Effector CD4-positive, alpha-beta T cell (primary cell): ENCODE data around the gene PDXK.

Source experiments
- DNase-seq: peaks from one replicate; pipeline ENCODE4 v3.0.0-alpha.2; 2020

The PDXK gene

GRCh38 chr21:43726686-43727518 lies 8.0 kb downstream of the PDXK start:
- no peak for DNase-seq

DNA sequence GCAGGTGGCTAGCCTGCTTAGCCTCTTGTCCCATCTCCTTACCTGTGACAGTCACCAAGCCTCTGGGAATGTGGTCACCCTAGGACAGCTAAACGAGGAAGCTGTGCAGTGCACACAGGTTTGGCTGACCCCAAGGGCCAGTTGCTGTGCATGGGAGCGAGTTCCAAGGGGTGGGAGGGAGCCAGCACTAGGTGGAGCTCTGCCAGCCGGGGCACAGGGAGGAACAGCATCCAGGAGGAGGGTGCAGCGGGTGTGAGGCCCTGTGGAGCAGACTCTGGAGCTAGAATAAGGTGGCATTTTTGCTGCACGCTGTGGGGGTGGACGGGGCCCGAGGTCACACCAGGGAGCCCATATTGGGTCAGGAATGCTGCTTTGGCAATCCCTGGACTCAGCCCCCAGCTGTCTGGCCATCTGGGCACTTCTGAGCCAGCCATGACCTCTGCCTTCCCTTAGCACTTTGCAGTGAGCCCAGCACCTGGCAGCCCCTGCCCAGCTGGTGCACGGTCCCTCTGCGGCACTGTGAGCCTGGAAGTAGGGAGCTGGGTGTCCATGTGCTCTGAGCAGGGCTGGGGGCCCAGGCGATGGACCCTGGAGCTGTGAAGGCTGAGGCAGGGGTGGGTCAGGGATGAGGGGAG lies 8.7 kb downstream of the PDXK start:
- DNase-seq: no peak

- DNase-seq: no peak
Measured at GRCh38 chr21:43728154-43728466, 9.2 kb downstream of the PDXK start.

- peak; percentile 86 for DNase-seq
Measured at GRCh38 chr21:43728467-43729390, 9.8 kb downstream of the PDXK start.

DNA sequence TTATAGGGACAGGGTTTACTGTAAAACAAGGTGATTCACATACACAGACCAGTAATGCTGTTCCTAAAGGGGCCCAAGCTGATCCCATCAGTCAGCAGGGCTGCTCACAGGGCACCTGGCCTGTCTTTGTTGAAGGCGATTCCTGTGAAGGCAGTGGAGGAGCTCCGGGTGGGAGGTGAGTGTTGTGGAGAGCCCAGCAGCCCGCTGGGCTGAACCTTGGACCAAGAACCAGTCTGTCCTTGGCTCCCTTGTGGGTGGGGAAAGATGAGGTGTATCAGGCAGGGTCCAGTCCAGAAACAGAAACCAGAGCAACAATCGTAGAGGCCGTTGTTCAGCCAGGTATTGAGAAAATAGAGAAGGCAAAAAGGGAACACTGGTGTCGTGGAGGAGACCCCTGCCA lies 12.5 kb downstream of the PDXK start:
- no peak for DNase-seq

DNA sequence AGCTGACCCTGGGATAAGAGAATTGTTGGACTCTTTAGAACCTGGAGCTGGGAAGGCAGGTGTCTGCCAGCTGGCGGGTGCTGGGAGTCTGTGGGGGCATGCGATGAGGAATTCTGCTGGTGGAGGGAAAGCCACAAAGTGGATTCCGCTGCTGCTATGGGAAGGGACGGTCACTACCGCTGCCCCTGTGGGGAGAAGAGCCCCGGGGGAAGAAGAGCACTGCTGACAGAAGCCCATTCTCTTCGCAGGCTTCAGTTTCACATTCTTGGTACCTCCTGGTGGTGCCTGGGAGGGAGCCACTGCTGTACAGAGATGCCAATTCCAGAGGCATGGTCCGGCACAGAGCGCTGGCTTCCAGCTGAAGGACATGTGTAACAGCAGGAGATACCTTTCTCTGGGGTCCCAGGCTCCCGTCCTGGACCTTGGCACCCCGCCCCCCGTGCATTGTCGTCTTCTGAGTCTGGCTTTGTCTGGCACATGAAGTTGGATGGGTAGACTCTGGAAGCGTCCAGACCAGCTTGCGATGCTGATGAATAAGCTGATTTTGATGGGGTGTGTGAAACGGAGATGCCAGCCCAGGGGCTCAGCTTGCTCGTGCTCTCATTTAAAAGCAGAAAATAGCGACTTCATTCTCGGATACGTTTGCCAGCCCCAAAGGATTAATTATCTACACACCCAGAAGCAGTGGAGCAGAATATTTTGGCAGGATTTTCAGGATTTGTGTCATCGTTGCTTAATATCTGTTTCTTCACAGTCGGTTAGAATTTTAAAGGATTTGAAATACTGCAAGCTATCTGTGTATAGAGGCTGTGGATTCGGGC lies 13.2 kb downstream of the PDXK start:
- no peak for DNase-seq

DNA sequence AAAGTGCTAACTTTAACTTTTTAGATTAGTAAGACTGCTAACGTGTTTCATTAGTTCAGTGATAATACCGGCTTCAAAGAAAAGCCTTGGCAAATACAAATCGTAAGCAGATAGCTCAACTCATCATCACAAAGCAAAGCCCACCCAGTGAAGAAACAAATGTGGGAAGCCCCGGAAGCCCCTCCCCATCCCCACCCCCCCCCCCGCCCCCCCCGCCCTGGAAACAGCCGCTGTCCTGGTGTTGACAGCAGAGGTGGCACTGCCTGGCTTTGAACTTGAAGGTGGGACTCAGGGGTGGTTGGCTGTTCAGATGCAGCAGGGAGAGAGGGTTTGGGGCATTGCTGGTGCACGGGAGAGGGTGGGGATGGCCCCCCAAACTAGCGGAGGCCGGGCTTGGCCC lies 14.1 kb downstream of the PDXK start:
- DNase-seq: peak; percentile 30

DNA sequence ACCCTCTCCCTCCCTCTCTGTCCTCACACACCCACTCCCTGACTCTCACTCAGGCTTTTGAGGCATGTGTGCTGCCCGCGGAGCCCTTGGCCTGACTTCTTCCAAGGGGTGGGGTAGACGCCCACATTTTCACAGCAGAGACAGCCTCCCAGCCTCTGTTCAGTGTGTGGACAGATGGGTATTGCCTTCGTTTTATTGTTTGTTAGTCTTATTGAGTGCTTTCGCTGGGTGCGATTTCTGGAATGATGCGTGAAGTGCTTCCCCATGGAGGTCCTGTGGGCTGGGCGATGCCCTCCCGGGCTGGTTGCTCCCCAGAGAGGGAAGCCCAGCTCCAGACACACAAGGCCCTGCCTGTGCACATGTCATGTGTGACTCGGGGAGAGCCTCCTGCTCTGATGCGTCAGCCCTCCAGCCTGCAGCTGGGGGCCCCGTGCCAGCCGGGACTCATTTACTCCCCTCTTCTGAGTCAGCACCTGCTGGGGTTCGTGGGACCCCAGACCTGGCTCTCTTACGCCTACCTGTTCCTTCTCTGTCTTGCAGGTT lies 14.7 kb downstream of the PDXK start:
- peak; percentile 45 for DNase-seq

GRCh38 chr21:43734131-43734927 lies 15.4 kb downstream of the PDXK start:
- no peak for DNase-seq

DNA sequence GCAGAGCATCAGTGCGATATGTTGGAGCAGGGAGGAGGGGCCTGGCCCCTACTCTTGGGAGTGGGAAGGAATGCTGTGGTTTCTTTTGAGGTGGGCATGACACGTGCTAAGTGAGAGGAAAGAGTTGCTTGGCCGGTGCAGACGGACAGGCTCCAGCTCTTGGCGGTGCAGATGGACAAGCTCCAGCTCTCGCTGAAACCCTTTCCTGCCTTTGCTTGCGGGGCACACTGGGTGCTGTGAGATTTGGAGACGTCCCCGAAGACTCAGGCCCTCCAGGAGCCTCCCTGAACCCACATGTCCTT lies 15.9 kb downstream of the PDXK start:
- DNase-seq: no peak

- no peak for DNase-seq
Measured at GRCh38 chr21:43735236-43736091, 16.5 kb downstream of the PDXK start.

DNA sequence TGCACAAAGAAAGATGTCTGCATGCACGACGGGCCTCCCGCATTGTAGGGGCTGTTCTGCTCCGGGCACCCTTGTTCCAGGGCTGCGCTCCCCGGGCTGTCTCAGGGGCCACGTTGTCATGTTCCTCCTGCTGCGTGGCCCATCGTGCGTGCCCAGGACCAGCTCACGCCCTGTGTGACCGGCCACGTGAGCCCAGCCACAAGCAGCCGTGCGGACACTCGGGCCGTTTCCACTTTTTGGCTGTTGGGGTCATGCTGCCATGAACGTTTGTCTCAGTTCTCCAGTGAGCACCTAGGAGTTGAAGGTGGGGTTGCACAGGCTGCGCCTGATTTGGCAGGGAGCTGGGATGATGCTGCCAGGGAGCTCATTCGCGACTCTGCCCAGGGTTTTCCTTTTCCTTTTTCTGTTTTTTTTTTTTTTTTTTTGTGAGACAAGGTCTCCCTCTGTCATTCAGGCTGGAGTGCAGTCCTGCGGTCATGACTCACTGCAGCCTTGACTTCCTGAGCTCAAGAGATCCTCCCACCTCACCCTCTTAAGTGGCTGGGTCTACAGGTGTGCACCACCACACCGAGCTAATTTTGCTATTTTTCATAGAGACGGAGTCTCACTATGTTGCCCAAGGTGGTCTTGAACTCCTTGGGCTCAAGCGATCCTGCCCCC lies 17.4 kb downstream of the PDXK start:
- DNase-seq: no peak

DNA sequence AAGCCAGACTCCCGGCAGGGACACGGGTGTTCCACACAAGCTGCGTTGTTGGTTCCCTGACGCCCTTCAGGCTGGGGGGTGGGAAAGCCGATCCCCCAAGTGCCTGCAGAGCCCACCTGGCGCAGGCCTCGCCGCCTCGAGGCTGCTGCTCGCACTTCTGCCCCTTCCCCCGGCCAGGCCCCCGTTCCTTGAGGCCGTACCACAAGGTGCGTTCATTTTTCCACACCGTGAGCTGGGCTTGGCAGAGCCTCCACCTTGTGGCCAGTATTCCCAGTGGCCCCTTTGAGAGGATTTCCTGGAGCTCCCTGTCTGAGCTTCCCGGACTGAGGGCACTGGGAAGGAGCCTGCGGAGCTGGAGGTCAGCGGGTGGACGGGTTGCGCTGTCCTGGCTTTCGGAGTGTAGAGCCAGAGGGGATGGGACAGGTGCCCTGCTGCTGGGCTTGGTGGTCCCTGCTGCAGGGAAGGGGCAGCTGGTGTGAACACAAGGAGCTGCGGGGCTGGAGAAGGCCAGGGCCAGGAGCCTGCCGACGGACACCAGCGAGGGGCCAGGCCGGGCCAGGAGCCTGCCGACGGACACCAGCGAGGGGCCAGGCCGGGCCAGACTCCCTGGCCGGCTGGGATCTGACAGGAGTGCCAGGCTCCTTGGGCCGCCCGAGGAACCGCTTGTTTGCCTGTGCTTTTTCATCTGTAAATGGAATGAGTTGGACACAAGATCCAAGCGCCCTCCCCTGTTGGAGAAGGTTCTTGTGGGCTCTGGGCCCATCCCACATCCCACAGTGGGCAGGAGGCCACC lies 18.4 kb downstream of the PDXK start:
- DNase-seq: no peak

- no peak for DNase-seq
Measured at GRCh38 chr21:43739621-43740435, 20.9 kb downstream of the PDXK start.

- DNase-seq: no peak
Measured at GRCh38 chr21:43740497-43741156, 21.7 kb downstream of the PDXK start.

- DNase-seq: no peak
Measured at GRCh38 chr21:43741423-43742096, 22.6 kb downstream of the PDXK start.

DNA sequence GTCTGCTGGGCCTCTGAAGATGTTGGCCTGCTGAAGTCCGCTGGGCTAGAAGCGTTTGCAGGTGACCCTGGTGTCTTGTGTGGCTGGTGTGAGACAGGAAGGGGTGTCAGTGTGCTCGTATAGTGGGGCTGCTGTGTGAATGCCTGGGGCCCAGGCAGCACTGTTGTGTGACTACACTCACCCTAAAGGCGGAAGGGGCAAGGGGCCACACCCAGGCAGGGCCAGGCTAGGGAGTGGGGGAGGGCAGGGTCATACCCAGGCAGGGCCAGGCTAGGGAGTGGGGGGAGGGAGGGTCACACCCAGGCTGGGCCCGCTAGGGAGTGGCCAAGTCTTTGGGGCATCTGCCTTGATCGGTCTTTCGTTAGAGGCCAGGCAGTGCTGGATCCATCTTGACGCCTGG lies 25.0 kb downstream of the PDXK start:
- DNase-seq: no peak
